ENCODE results near the gene TP53AIP1. TPM values are rescaled to one million over a fixed set of nuclear protein-coding genes. Genes with fewer than 3 reads are reported as not detected.

Gene TP53AIP1
- total RNA-seq, 1 experiment from 2014 or later = not detected

- H4K8ac ChIP-seq (replicated peaks; ENCODE audit: insufficient read length, low read depth, low read length) = no peak overlapping the region
These were observed 18.0 kb downstream of the TP53AIP1 start for GRCh38 chr11:128924510-128925249.

More at GRCh38 chr11:128924510-128925249, 18.0 kb downstream of the TP53AIP1 start:
- no peak overlapping the region for H2BK5ac ChIP-seq (ENCODE audit: insufficient read length, low read length)
- no peak overlapping the region for H4K5ac ChIP-seq (ENCODE audit: insufficient read length, low read depth, low read length)
- no peak overlapping the region for H2BK120ac ChIP-seq (ENCODE audit: low read depth, low read length, poor library complexity, severe bottlenecking)
- H3K4me1 Mint-ChIP-seq = peaks cover 46 to 51% of the 10 kb centered on the region in 2 experiments
- no peak overlapping the region for H3K23ac ChIP-seq (ENCODE audit: insufficient read length, low read depth, low read length)
- no CpG with 5 or more reads among the region's 16 CpGs for WGBS (ENCODE audit: extremely low coverage, insufficient read length, low lambda C conversion rate)
- H2BK20ac ChIP-seq (ENCODE audit: low read depth, low read length, poor library complexity, severe bottlenecking) = no peak overlapping the region
- no peaks in the 10 kb centered on the region for H3K23me2 ChIP-seq (ENCODE audit: insufficient read length, low read depth, low read length, poor library complexity, severe bottlenecking)
- no peak overlapping the region for H4K91ac ChIP-seq (ENCODE audit: insufficient read length, low read depth, low read length)
- H2BK12ac ChIP-seq (ENCODE audit: insufficient read length, low read depth, low read length) = no peak overlapping the region
- no peaks in the 10 kb centered on the region for H3K79me2 ChIP-seq (ENCODE audit: insufficient read depth, low read length)
- no peak overlapping the region for H2BK15ac ChIP-seq (ENCODE audit: low read depth, low read length)
- no peaks in the 10 kb centered on the region for H3K9me3 ChIP-seq (ENCODE audit: control insufficient read depth, low read depth, low read length)
- no peak overlapping the region for H2AFZ ChIP-seq (ENCODE audit: low read length)
- H3K56ac ChIP-seq (ENCODE audit: insufficient read length, low read depth, low read length) = no peak overlapping the region
- H3K27me3 Mint-ChIP-seq (ENCODE audit: low read depth) = peaks cover 91% of the 10 kb centered on the region
- H3K4me1 ChIP-seq (ENCODE audit: insufficient read depth, low read length) = peaks cover 13% of the 10 kb centered on the region
- H3T11ph ChIP-seq (ENCODE audit: low read length) = no peak overlapping the region
- TF ChIP-seq CTCF (conservative IDR thresholded peaks at IDR 0.05) = no peak
- no peaks in the 10 kb centered on the region for H4K20me1 ChIP-seq (ENCODE audit: control insufficient read depth, insufficient read depth, insufficient read length)
- no peak overlapping the region for H3K4me3 Mint-ChIP-seq
- no peak overlapping the region; a peak in 1 of 7 replicates for H3K27ac Mint-ChIP-seq
- H3K9ac ChIP-seq (ENCODE audit: extremely low read depth, insufficient read length, low read length) = no peak overlapping the region
- no peaks in the 10 kb centered on the region for H3K36me3 Mint-ChIP-seq (ENCODE audit: insufficient read depth in 1 of 3, low read depth in 3 of 3)
- H3K14ac ChIP-seq (ENCODE audit: insufficient read depth, low read length) = no peak overlapping the region
- no peak overlapping the region for H3K18ac ChIP-seq (ENCODE audit: insufficient read length, low read depth, low read length)
- no peak overlapping the region for H3K27ac ChIP-seq (ENCODE audit: insufficient read length, low read depth, low read length)
- no peaks in the 10 kb centered on the region for H3K79me1 ChIP-seq (ENCODE audit: insufficient read depth, low read depth, low read length, poor library complexity, severe bottlenecking)
- no peak overlapping the region for H3K4ac ChIP-seq (ENCODE audit: low read depth, low read length)
- no peak for DNase-seq
- peaks cover 17% of the 10 kb centered on the region; the same call in 1 of the 2 replicates for H3K27me3 ChIP-seq (ENCODE audit: insufficient read depth, low read length)
- peaks cover 0 to 3% of the 10 kb centered on the region in 2 experiments; a peak in 2 of 5 replicates for H3K9me3 Mint-ChIP-seq
- no peak overlapping the region for H3K4me2 ChIP-seq (ENCODE audit: insufficient read depth, insufficient read length, low read length)
- H2AK5ac ChIP-seq (ENCODE audit: insufficient read length, low read length) = no peak overlapping the region
